Measurements from ENCODE around the gene PTPRT.
A peak's percentile ranks its signal among the peaks of the same experiment; 100 is the strongest.

Gene PTPRT

GRCh38 chr20:42559665-42560064 is 630.0 kb downstream of the PTPRT start:
- H3K4me3 ChIP-seq (ENCODE audit: low read length): no peak overlapping the region
- no peak for DNase-seq (ENCODE audit: low read depth, low spot score)

GRCh38 chr20:42556575-42556974 is 633.1 kb downstream of the PTPRT start:
- no peak for DNase-seq (ENCODE audit: low read depth, low spot score)
- H3K4me3 ChIP-seq (ENCODE audit: low read length): no peak overlapping the region

- DNase-seq (ENCODE audit: low read depth, low spot score): no peak
- H3K4me3 ChIP-seq (ENCODE audit: low read length): no peak overlapping the region
Observed at GRCh38 chr20:42553374-42553773, 636.3 kb downstream of the PTPRT start.

GRCh38 chr20:42549496-42549895 is 640.2 kb downstream of the PTPRT start:
- no peak overlapping the region for H3K4me3 ChIP-seq (ENCODE audit: low read length)
- no peak for DNase-seq (ENCODE audit: low read depth, low spot score)

GRCh38 chr20:42544926-42545325 is 644.8 kb downstream of the PTPRT start:
- no peak overlapping the region for H3K4me3 ChIP-seq (ENCODE audit: low read length)
- DNase-seq (ENCODE audit: low read depth, low spot score): no peak

GRCh38 chr20:42532831-42533230 is 656.9 kb downstream of the PTPRT start:
- DNase-seq (ENCODE audit: low read depth, low spot score): no peak

GRCh38 chr20:42531508-42531961 is 658.2 kb downstream of the PTPRT start:
- DNase-seq (ENCODE audit: low read depth, low spot score): peak; percentile 60
- no peak overlapping the region for H3K4me3 ChIP-seq (ENCODE audit: low read length)

More at GRCh38 chr20:42532831-42533230, 656.9 kb downstream of the PTPRT start:
- H3K4me3 ChIP-seq (ENCODE audit: low read length): no peak overlapping the region

- no peak overlapping the region for H3K4me3 ChIP-seq (ENCODE audit: low read length)
- peak; percentile 81 for DNase-seq (ENCODE audit: low read depth, low spot score)
Observed at GRCh38 chr20:42530855-42531448, 658.8 kb downstream of the PTPRT start.

- DNase-seq (ENCODE audit: low read depth, low spot score): no peak
Observed at GRCh38 chr20:42530191-42530590, 659.5 kb downstream of the PTPRT start.

GRCh38 chr20:42524058-42524457 is 665.6 kb downstream of the PTPRT start:
- no peak for DNase-seq (ENCODE audit: low read depth, low spot score)
- H3K4me3 ChIP-seq (ENCODE audit: low read length): no peak overlapping the region

More at GRCh38 chr20:42530191-42530590, 659.5 kb downstream of the PTPRT start:
- H3K4me3 ChIP-seq (ENCODE audit: low read length): no peak overlapping the region

GRCh38 chr20:42516692-42517091 is 673.0 kb downstream of the PTPRT start:
- H3K4me3 ChIP-seq (ENCODE audit: low read length): no peak overlapping the region
- no peak for DNase-seq (ENCODE audit: low read depth, low spot score)

- H3K4me3 ChIP-seq (ENCODE audit: low read length): no peak overlapping the region
- DNase-seq (ENCODE audit: low read depth, low spot score): no peak
Observed at GRCh38 chr20:42510686-42511085, 679.0 kb downstream of the PTPRT start.

GRCh38 chr20:42507874-42508273 is 681.8 kb downstream of the PTPRT start:
- H3K4me3 ChIP-seq (ENCODE audit: low read length): no peak overlapping the region
- no peak for DNase-seq (ENCODE audit: low read depth, low spot score)

GRCh38 chr20:42506397-42506796 is 683.3 kb downstream of the PTPRT start:
- H3K4me3 ChIP-seq (ENCODE audit: low read length): no peak overlapping the region
- no peak for DNase-seq (ENCODE audit: low read depth, low spot score)

GRCh38 chr20:42502591-42502990 is 687.1 kb downstream of the PTPRT start:
- DNase-seq (ENCODE audit: low read depth, low spot score): no peak
- no peak overlapping the region for H3K4me3 ChIP-seq (ENCODE audit: low read length)

- DNase-seq (ENCODE audit: low read depth, low spot score): no peak
- no peak overlapping the region for H3K4me3 ChIP-seq (ENCODE audit: low read length)
Observed at GRCh38 chr20:42496595-42496994, 693.1 kb downstream of the PTPRT start.

- H3K4me3 ChIP-seq (ENCODE audit: low read length): no peak overlapping the region
- DNase-seq (ENCODE audit: low read depth, low spot score): no peak
Observed at GRCh38 chr20:42494290-42494689, 695.4 kb downstream of the PTPRT start.

GRCh38 chr20:42493001-42493400 is 696.7 kb downstream of the PTPRT start:
- no peak for DNase-seq (ENCODE audit: low read depth, low spot score)
- no peak overlapping the region for H3K4me3 ChIP-seq (ENCODE audit: low read length)

- no peak overlapping the region for H3K4me3 ChIP-seq (ENCODE audit: low read length)
- no peak for DNase-seq (ENCODE audit: low read depth, low spot score)
Observed at GRCh38 chr20:42492290-42492689, 697.4 kb downstream of the PTPRT start.

GRCh38 chr20:42485556-42485955 is 704.1 kb downstream of the PTPRT start:
- no peak overlapping the region for H3K4me3 ChIP-seq (ENCODE audit: low read length)
- no peak for DNase-seq (ENCODE audit: low read depth, low spot score)

GRCh38 chr20:42484790-42485375 is 704.8 kb downstream of the PTPRT start:
- no peak for DNase-seq (ENCODE audit: low read depth, low spot score)
- no peak overlapping the region for H3K4me3 ChIP-seq (ENCODE audit: low read length)

Data from Jurkat, Clone E6-1 (cell line).